Cardiac fibroblast (primary cell): Measurements from ENCODE around the gene MACF1.

Experiments used
- DNase-seq, 2 donors: peaks; one replicate each; pipeline versions ENCODE4 v3.0.0 to v3.0.0-alpha.2; 2010; ENCODE audit warnings: low read depth in 2 of 2
- H3K4me3 ChIP-seq, 2 donors: replicated peaks in 1 of 2; 1 replicate in 1 of 2; 2 replicates in 1 of 2; pipeline ENCODE4 v1.5.1; 2011; ENCODE audit warnings: low read depth in 2 of 2, low read length in 2 of 2, mild to moderate bottlenecking in 2 of 2, moderate library complexity in 1 of 2
- TF ChIP-seq, protein P1 (sequence below): IDR thresholded peaks from one replicate; pipeline ENCODE4 v1.5.1; 2011; ENCODE audit warnings: low read depth, mild to moderate bottlenecking, low read length, inconsistent platforms

MACF1 gene

DNA sequence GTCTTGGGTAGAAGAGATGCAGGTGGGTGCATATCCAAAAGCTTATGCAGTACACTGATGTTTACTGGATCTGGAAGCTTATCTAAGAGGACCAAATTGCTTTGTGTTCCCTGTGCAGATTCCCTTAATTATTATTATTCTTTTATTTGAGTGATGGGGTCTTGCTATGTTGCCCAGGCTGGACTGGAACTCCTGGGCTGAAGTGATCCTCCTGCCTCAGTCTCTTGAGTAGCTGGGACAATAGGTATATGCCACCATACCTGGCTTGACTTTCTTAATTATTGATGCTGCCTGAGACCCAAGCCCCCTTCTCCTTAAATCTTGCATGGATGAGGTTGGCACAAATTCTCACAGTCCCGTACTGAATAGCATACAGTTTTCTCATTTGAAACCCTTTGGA lies 83.0 kb downstream of the MACF1 start:
- DNase-seq = no peak
- TF ChIP-seq, protein P1, sequence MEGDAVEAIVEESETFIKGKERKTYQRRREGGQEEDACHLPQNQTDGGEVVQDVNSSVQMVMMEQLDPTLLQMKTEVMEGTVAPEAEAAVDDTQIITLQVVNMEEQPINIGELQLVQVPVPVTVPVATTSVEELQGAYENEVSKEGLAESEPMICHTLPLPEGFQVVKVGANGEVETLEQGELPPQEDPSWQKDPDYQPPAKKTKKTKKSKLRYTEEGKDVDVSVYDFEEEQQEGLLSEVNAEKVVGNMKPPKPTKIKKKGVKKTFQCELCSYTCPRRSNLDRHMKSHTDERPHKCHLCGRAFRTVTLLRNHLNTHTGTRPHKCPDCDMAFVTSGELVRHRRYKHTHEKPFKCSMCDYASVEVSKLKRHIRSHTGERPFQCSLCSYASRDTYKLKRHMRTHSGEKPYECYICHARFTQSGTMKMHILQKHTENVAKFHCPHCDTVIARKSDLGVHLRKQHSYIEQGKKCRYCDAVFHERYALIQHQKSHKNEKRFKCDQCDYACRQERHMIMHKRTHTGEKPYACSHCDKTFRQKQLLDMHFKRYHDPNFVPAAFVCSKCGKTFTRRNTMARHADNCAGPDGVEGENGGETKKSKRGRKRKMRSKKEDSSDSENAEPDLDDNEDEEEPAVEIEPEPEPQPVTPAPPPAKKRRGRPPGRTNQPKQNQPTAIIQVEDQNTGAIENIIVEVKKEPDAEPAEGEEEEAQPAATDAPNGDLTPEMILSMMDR = no peak
- H3K4me3 ChIP-seq = no peak overlapping the region

- TF ChIP-seq, protein P1 = no peak
Measured at GRCh38 chr1:39288735-39289465, 84.4 kb downstream of the MACF1 start.

DNA sequence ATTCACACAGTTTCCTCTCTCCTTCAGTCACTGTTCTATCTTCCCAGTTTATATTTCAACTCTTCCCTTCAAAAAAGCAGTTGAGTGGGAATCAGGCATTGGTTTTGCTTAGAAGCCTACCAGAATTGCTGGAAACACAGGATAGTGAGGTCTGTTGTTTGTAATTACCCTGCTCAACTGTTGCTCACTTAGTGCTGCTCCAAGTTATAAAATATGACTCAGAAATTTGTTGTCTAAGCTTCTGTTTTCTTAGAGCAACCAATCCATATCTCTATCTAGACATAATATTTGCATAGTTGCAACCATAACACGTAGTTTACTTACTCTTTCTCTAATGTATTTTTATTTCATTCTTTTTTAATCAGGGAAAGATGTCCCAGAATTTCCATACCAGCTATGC lies 87.9 kb downstream of the MACF1 start:
- no peak overlapping the region for H3K4me3 ChIP-seq
- DNase-seq = no peak
- TF ChIP-seq, protein P1 = no peak

More at GRCh38 chr1:39288735-39289465, 84.4 kb downstream of the MACF1 start:
- no peak overlapping the region for H3K4me3 ChIP-seq
- DNase-seq = peak in 1 of 2 donors; percentile 89

- no peak overlapping the region for H3K4me3 ChIP-seq
- TF ChIP-seq, protein P1 = no peak
- peak; percentile 38 to 72 for DNase-seq
Measured at GRCh38 chr1:39293375-39294070, 89.0 kb downstream of the MACF1 start.

DNA sequence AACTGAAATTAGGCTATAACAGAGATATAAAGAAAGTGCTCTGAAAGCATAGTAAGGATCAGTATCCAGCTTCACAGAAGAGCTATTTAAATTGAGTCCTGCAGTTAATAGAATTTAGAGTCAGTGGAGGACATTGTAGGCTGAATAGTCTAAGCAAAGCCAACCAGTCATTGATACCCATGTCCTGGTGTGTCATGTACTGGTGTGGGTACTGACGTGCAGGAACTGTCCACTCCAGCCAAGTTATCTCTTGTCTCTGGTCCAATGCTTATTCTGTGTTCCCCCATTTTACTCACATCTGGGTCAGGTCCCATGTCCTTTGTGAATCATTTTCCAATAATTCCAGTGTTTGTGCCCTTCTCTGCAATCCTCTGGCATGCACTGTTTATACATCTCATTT lies 90.0 kb downstream of the MACF1 start:
- peak; percentile 46 to 63 for DNase-seq
- no peak overlapping the region for H3K4me3 ChIP-seq
- TF ChIP-seq, protein P1 = no peak

DNA sequence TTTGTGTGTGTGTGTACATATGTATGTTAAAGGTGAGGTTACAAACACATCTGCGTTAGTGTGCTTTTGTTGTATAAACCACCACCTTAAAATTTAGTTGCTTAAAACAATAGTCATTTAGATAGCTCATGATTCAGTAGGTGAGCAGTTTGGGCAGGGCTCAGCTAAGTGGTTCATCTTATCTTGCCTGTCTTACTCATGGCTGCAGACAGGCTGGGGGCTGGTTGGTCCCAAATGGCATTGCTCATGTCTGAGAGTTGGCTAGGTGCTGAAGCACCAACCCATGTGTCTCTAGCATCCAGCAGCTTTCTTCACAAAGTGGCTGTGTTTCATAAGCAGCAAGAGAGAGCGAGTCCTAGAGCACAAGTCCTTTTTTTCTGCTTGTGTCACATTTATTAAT lies 91.4 kb downstream of the MACF1 start:
- TF ChIP-seq, protein P1 = no peak
- DNase-seq = peak in 1 of 2 donors; percentile 59
- H3K4me3 ChIP-seq = no peak overlapping the region
